Uterus (tissue), 2 donors: ENCODE data around the gene TMEM254.

Source experiments
- POLR2A ChIP-seq, 2 donors: fragments of 450-650 bp; IDR thresholded peaks; one replicate each; pipeline ENCODE4 v1.6.1; 2016; ENCODE audit warnings: antibody characterized with exemption in 2 of 2, mild to moderate bottlenecking in 1 of 2, moderate library complexity in 1 of 2
- TF ChIP-seq, protein P1 (sequence below), 4 experiments: fragments of 200-600 bp in 2 of 4; fragments of 450-650 bp in 2 of 4; sonication (generic) in 2 of 4; IDR thresholded peaks; one replicate each; pipeline ENCODE4 v1.5.1; 2016 to 2019; ENCODE audit warnings: antibody characterized with exemption in 4 of 4, mild to moderate bottlenecking in 2 of 4, moderate library complexity in 1 of 4

DNA sequence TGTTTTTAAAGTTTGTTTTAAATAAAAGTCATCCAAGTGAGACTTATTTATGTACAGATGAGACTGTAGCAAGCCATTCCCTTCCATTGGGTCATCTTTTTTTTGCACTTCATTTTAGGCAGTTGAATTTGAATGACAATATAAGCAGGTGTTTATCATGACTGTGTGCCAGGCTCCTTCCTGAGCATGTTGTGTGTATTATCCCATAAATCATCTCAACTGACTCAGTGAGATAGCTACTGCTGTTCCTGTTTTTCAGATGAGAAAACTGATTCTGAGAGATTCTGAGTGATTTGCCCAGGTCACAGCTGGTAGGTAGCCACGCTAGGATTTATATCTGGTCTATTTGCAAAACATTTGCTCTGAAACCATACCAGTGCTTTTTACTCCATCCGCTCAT, 11.7 kb downstream of the TMEM254 start:
- TF ChIP-seq, protein P1, sequence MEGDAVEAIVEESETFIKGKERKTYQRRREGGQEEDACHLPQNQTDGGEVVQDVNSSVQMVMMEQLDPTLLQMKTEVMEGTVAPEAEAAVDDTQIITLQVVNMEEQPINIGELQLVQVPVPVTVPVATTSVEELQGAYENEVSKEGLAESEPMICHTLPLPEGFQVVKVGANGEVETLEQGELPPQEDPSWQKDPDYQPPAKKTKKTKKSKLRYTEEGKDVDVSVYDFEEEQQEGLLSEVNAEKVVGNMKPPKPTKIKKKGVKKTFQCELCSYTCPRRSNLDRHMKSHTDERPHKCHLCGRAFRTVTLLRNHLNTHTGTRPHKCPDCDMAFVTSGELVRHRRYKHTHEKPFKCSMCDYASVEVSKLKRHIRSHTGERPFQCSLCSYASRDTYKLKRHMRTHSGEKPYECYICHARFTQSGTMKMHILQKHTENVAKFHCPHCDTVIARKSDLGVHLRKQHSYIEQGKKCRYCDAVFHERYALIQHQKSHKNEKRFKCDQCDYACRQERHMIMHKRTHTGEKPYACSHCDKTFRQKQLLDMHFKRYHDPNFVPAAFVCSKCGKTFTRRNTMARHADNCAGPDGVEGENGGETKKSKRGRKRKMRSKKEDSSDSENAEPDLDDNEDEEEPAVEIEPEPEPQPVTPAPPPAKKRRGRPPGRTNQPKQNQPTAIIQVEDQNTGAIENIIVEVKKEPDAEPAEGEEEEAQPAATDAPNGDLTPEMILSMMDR (IDR thresholded peaks at IDR 0.05), result no peak
- no peak for TF ChIP-seq POLR2A (IDR thresholded peaks at IDR 0.05)
